Central memory CD4-positive, alpha-beta T cell (primary cell): Measurements from ENCODE around the gene GLRA1.
"Not testable (repeated sequence)": the region's sequence is repeated elsewhere in the genome, so short reads cannot be mapped to it uniquely, and the experiment has no call there.

Experiments used
- DNase-seq: peaks from one replicate; pipeline ENCODE4 v3.0.0; 2022

GLRA1 gene

DNA sequence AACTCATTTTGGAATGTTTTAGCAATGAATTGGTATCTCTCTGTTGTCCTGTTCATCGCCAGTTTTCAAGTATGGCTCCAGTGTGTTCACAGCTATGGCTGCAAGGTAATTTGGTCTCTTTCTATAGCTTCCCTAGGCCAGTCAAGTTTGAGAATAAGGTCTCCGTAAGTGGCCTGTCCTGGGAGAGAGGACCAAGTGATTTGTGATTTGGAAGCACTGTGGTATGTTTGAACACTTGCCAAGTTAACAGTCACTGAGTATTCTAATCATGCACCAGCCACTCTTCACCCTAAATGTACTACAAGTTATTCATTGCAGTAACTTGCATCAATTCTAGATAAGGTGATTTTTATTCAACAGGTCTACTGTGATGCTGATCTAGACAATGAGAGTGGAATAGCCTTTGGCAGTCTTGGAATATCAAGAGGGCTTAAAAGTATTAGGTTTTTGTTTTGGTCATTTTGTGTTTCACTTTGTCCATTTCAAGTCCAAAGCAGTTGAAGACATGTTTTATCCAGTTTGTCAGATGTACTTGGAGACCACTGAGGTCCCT, 111.8 kb downstream of the GLRA1 start:
- DNase-seq = no peak

DNA sequence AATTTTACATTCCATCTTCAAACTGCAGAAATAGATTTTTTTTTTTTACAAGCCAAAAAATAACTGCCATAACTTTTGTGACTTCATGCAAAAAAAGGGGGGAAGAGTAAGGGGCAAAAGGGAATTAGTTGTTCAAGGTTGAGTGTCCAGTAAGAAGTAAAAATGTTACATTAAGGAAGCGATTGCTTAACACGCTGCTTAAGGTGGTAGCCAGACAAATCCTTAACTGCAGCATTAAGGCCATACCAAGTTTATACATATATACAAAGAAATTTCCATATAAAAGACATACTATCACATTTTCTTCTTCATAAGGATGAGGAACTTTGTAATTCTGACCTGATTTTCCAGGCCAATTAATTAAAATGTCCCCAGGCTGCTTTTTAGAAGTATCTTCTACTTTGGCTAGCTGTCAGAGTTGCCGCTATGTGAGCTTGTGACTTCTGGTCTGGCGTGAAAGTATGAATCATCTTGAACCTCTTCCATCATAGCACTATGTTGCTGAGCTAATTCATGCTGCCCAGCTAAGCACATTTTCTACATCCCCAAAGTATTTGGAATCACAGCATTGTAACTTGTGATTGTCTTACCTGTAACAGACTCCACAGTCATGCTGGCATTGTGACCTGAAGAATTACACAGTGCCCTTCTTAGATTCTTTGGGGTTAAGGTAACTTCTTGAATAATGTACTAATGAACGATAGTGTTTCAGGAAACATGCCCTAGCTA, 112.9 kb downstream of the GLRA1 start:
- DNase-seq = no peak

DNA sequence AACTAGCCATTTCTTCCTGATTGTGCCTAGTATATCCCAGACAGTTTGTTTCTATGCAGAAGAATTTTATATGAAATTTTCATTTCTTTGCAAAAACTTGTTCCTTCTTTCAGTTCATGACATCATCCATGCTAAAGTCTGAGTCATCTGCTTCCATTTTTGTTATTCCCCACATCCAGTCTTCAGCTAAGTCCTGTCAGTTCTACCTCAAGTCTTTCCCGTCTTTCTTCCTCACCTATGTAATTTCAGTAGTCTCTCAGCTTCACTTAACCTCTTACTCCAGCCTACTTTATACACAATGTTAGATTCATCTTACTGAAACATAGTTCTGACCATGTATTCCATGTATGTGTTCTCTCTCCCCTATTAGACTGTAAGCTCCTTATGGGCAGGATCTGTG, 113.8 kb downstream of the GLRA1 start:
- DNase-seq = no peak

DNA sequence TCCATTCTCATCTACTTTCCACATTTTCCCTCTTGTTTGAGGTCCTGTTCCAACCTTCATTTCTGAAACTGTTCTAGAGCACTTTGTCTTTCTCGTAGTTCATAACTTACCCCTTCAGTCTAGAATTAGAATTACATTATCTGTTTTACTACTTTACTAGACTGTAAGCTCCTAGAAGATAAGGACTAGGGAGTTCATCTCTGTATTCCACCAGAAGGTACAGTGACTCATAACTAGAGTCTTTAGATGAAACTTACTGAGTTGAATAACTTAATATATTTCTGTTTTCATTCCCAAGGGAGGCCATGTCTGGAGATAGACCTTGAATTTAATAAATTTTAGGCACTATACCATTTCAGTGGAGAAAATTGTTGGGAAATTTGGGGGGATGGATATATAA, 114.2 kb downstream of the GLRA1 start:
- no peak for DNase-seq

DNA sequence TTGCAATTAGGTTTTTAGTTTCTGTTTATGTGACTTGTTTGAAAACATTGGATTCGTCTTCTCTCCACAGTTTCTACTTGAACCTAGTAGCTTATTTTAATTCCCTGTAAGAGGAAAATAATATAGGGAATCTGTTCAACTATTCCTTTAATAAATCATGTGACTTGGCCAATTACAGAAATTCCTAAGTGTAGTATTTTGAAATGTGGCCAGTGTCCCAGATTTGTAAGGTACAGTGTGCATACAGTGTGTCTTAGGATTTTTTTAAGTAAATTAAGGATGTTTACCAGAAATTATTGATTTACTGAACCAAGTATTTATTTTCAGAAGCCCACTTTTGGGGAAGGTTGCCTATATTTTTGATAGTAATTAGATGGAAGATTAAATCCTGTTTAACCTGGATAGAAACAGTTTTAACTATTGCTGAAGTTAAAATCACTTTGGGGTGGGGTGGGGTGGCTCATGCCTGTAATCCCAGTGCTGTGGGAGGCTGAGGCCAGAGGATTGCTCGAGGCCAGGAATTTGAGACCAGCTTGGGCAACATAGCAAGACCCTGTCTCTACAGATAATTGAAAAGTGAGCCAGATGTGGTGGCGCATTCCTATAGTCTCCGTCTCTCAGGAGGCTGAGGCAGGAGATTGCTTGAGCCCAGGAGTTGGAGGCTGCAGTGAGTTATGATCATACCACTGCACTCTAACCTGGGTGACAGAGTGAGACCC, 116.0 kb downstream of the GLRA1 start:
- DNase-seq = no peak

DNA sequence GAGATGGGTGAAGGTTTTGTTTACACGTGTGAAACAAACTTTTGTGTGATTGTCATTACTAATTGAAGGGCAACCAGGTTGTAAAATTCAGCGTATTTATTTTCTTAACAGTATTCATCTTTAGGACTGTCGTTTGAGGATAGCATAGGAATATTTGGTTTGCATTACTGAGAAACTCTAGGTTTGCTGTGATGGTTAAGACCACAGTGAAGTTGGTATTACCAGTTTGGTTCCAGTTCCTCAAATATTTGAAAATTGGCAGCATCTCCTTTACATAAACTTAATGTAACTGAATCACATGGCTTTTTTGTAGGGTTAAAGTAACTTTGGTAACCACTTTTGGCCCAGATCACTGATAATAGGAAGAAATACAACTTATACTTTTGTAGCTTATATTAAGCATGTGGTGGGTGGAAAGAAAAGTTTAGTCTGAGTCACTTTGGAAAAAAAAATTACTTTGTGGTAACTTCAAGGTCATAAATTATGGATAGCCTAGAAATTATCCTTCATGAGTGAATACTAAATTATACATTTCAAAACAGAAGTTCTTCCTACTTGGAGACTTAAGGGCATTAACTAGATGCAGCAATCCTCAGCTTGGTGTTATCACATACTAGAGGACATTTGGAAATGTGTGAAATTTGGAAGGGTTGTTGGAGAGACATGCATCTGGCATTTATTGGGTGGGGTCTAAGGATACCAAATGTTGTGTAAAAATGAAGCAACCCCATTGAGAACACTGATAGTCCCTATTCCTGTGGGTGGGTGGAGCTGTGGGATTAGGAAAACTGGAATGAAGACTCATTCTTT, 119.0 kb downstream of the GLRA1 start:
- no peak for DNase-seq

DNA sequence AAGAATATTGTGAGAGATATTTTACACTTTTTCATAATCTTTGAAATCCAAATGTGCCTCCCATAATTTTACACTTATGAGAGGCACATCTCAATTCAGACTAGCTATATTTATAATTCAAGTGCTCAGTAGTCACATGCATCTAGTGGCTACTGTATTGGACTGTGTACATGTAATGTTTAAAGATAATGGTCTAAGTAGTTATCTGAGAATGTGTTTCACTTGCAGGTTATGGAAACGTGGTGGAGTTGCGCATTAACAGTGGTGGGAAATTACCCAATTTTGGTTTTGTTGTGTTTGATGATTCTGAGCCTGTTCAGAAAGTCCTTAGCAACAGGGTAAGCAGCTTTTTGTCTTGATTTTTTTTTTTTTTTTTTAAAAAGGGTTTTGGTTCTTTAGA, 124.1 kb downstream of the GLRA1 start:
- DNase-seq = no peak

DNA sequence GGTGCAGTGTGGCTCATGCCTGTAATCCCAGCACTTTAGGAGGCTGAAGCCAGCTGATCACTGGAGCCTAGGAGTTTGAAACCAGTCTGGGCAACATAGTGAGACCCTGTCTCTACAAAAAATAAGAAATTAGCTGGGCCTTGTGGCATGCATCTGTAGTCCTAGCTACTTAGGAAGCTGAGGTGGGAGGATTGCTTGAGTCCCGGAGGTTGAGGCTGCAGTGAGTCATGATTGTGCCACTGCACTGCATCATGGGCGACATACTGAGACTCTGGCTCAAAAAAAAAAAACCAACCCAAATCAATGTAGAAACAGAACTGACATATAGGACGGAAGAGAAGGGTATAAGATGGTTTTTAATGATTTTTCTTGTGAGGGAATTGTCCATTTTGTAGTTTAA, 125.2 kb downstream of the GLRA1 start:
- no peak for DNase-seq

DNA sequence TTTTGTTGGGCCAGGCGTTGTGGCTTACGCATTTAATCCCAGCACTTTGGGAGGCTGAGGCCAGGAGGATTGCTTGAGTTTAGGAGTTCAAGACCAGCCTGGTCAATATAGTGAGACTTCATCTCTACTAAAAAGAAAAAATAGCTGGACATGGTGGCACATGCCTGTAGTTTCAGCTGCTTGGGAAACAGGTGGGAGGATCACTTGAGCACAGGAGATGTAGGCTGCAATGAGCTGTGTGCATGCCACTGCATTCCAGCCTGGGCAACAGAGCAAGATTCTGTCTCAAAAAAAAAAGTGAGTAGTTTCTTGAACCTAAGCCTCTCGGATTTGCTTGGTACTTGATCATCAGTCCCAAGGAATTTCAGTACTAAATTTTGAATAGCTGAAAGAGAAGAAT, 126.0 kb downstream of the GLRA1 start:
- DNase-seq = no peak

DNA sequence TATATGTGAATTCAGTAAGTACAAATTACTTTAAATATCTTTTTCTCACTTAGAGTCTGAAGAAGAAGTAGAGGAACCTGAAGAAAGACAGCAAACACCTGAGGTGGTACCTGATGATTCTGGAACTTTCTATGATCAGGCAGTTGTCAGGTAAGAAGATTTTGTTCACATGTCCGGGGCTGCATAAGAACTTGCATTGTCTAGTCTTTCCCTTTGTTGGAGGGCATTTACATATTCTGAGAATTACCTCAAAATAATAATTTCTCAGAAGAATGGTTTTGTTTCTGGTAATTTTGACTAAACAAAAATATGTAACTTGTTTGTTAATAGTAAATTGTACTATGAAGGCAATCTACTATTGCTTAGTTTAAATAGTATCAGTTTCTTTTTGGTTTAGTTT, 129.2 kb downstream of the GLRA1 start:
- no peak for DNase-seq

DNA sequence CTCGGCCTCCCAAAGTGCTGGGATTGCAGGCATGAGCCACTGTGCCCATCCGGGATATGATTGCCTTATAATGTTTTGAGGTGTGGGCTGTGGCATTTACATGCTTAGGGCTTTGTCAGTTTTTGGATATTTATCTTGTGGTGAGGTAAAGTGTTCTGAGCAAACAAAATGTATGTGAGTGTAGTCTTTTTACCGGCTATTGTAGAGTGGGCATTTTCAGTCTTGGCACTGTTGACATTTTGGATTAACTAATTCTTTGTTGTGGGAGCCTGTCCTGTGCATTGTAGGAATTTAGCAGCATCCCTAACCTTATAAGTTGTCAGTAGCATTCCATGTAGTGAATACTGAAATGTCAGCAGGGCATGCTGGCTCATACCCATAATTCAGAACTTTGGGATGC, 131.3 kb downstream of the GLRA1 start:
- DNase-seq = no peak

DNA sequence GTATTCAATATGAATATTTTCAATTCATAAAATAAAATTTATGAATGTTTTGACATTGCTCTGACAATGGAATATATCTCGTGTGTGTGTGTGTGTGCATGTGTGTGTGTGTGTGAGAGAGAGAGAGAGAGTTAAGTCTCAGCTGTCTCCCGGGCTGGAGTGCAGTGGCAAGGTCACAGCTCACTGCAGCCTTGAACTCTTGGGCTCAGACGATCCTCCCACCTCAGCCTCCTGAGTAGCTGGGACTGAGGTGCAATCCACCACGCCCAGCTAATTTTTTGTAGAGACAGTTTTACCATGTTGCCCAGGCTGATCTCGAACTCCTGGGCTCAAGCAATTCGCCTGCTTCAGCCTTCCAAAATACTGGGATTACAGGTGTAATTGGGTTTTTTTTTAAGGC, 136.8 kb downstream of the GLRA1 start:
- DNase-seq = no peak

DNA sequence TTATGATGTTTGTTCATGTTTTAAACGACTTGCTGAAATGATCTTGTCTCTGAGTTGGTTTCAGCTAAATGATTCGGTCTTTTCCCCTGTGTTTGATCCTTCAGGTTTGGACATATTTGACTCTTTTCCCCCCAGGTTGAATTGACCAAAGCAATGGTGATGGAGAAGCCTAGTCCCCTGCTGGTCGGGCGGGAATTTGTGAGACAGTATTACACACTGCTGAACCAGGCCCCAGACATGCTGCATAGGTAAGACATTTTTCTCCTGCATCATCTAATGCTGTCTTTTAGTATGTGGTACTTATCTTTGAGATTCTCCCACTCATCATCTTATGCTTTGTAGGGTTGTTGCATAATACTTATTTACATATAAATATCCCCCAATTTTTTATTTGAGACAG, 138.2 kb downstream of the GLRA1 start:
- no peak for DNase-seq

DNA sequence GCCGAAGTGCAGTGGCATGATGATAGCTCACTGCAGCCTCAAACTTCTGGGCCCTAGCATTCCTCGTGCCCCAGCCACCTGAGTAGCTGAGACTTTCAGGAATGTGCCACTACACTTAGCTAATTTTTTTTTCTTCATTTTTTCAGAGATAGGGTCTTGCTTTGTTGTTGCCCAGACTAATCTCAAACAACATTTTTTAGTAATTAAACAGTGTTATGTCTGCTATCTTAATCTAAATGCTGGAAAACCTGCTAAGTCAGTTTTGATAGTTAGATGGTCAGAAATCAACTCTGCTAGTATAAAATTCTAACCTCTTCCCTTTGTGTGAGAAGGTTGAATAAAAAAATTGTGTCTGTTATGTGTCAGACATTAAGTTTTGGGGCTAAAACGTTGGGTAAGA, 140.5 kb downstream of the GLRA1 start:
- no peak for DNase-seq

DNA sequence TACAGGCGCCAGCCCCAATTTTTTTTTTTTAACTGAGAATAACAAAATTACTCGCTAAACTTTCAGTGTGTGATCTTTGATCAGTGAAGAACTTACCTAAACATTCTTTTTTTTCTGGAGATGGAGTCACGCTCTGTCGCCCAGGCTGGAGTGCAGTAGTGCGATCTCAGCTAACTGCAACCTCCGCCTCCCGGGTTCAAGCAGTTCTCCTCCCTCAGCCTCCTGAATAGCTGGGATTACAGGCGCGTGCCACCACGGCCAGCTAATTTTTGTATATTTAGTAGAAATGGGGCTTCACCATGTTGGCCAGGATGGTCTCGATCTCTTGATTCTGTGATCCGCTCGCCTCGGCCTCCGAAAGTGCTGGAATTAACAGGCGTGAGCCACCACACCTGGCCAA, 141.0 kb downstream of the GLRA1 start:
- not testable (repeated sequence) for DNase-seq

DNA sequence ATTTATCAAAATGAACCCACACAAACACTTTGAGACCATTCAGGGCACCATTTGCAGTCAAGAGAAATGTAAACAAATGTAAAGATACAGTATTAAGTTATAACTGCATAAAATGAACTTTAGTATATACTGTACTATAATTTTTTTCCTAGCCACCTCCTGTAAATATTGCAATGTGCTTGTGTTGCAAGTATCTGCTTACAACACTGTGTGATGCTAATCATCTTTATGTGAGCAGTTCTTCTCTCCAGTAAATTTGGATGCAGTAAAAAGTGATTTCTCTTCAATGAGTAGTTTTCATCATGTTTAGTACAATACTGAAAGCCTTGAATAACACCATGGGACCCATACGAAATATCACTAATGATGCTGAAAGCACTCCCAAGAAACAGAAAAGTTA, 143.4 kb downstream of the GLRA1 start:
- DNase-seq = no peak

DNA sequence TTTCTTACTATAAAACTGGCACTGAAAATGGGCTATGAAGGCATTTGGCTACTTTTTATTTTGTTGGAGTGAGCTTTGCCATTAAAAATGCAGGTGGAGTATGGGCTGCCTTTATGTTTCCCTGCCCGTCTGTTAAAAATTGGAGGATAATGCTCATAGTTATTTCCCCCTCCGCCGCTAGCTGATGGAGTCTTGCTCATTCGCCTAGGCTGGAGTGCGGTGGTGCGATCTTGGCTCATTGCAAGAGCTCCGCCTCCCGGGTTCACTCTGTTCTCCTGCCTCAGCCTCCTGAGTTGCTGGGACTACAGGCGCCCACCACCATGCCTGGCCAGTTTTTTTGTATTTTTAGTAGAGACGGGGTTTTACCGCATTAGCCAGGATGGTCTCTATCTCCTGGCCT, 144.3 kb downstream of the GLRA1 start:
- no peak for DNase-seq

DNA sequence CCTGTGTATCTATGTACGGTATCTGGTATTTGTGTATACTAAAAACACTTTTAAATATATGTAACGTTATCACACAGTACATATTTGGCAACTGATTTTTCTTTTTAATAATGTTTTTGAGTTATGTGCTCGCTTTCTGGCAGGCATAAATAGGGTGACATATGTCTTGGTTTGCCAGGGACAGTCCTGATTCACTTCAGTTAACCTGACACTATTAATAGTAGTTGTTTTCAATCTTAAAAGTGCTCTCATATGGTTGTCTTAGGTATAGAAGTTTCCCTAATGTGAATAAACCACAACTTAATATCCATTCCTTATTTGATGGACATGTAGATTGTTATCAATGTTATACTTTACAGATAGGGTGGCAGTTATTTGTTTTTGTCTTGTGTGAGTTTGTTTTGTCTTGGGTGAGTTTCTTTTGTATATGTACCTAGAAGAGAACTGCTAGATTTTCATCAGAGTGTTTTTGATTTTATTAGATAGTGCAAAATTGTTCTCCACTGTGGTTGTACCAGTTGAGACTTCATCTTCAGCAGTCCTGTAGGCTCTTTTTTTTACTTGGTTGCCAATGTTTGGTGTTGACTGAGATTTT, 145.0 kb downstream of the GLRA1 start:
- DNase-seq = no peak

DNA sequence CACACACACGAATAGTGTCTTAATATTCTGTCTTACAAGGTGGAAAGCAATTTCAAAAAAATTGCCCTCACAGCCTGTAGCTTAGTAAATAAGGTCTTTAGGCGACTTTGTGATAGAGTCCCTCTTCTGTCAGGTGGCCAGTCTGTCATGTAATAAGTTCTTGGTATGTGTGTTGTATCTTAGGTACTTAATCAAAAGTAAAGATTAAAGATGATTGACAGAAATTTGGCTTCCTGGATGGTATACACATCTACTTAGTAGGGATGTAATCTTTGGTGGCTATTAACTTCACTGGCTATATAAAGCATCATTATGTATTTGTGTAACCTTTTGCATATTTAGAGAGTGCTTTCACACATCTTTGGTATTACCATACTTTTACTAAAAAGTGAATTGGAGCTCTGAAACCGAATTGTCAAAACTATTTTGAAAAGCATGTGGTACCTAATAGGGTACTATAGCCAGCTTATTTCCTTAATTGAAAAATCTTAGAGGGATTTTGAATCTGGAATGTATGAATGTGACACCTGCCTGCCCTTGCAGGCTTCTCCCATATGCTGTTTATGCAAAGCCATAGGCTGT, 149.5 kb downstream of the GLRA1 start:
- DNase-seq = no peak

DNA sequence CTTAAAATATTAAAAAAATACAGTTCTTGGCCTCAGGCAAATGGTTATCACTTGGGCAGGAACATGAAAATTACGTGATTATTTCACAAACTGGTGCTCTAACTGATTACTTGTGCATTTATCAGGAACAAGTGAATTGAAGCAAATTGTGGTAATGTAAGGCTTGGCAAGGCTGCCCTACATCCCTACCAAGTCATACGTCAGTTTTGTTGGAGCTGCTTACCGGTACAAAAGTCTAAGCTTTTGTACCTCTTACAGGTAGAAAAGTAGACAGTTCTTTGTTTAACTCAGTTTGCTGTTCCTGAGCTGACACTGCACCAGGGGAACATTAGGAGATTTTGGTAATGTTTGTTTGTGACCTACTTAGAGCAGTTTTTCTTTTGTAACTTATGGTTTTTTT, 150.7 kb downstream of the GLRA1 start:
- DNase-seq = peak; percentile 13

DNA sequence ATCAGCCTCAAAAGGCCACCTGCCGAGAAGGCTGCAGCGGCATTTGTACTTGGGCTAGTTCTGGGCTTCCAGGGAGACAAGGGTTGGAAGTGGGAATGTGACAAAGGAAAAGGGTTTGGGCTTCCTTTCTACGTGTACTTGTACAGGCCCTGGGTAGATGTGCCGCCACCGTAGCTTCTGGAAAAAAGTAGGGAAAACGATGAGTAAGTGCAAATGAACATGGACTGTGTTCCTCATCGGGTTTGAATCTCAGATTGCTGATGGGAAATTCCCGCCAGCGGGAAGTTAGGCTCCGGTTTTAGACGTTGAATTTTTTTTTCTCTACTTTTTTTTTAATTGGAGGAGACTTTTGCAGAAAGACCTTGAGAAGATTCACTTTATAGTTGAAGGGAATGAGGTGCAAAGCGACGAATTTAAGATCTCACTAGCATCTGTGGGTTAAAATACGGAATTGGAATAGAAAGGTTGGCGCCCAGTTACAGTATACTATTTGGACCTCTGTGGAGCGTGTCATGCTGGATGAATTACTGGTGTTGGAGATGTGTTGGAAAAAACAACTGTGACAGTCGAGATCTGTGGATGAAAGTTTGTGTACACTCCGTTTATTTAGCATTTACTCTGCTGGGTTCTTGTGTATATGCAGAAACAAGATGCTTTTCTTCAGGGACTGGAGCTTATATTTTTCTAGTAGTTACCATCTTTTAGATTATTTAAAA, 151.6 kb downstream of the GLRA1 start:
- no peak for DNase-seq
